Measurements from ENCODE around the gene CACNA2D3.

Gene CACNA2D3

DNA sequence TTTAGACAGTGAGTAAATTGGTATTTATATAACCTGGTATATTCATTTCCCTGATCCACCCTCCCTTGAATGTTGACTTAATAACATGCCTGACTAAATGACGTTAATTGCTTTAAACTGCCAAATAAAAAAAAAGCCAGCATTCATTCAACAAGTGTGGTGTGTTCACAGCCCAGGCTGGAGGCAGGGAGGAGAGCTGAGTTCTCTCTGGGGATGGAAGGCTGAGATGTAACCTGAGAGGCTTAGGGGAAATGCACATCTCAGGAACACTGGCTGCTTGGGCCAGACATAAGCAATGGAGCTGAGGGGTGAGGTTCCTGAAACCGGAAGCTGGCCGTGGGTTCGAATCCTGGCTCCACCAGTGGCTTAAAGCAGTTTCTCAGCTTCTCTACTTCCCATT is 17.3 kb downstream of the CACNA2D3 start:
- no peak overlapping the region for H3K27ac ChIP-seq
- TF ChIP-seq ZFX (IDR thresholded peaks at IDR 0.05; ENCODE audit: borderline replicate concordance), result no peak
- TF ChIP-seq, protein P1, sequence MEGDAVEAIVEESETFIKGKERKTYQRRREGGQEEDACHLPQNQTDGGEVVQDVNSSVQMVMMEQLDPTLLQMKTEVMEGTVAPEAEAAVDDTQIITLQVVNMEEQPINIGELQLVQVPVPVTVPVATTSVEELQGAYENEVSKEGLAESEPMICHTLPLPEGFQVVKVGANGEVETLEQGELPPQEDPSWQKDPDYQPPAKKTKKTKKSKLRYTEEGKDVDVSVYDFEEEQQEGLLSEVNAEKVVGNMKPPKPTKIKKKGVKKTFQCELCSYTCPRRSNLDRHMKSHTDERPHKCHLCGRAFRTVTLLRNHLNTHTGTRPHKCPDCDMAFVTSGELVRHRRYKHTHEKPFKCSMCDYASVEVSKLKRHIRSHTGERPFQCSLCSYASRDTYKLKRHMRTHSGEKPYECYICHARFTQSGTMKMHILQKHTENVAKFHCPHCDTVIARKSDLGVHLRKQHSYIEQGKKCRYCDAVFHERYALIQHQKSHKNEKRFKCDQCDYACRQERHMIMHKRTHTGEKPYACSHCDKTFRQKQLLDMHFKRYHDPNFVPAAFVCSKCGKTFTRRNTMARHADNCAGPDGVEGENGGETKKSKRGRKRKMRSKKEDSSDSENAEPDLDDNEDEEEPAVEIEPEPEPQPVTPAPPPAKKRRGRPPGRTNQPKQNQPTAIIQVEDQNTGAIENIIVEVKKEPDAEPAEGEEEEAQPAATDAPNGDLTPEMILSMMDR (IDR thresholded peaks at IDR 0.05), result no peak

DNA sequence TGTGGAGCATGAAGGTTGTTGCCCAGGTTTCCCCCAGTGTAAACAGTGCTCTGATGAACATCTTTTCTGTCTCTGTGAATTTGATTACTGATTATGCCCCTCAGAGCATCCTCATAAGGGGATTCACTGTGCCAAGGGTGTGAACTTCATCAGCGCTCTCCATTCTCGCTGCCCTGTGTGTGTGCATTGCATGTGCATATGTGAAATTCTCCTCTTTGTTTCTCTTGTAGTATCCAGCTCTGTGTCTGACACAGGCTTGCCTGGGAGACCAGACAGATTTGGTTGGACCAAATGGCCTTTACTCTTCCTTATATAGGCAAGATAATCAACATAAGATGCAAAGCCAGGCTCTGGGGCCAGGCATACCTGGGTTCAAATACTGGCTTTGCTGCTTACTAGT is 21.9 kb downstream of the CACNA2D3 start:
- H3K27ac ChIP-seq, result no peak overlapping the region
- no peak for TF ChIP-seq ZFX (IDR thresholded peaks at IDR 0.05; ENCODE audit: borderline replicate concordance)
- TF ChIP-seq, protein P1 (IDR thresholded peaks at IDR 0.05), result no peak

DNA sequence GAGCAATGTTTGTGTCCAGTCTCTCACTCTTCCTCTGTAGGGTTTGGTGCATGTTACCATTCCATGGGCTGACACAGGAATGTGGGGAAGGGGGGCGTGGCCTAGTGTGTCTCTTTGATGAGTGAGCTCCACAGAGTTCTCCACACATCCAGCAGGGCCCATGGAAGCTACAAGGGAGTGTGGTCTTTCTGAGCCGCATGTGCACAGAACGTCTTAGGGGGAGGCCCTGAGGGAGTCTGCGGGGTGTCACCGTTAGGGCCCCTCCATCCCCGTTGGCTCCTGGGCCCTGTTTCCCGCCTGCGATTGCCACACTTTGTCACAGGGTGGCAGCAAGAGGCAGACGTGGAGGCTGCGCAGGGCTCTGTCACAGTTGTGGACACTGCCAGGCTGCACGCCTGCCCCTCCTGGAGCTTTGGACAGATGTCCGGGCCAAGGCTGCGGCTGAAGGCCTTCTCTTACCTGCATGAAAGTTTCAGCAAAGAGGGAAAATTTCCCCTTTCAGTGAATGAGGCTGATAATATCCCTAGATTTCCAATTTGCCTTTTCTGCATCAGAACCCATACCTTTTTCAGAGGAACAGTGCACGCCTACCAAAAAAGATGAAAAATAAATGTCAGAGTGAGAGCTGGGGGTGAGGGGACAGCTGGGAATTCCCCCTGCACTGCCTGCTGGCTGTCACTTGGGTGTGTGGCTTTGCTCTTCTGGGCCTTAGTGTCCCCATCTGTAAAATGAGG is 24.3 kb downstream of the CACNA2D3 start:
- TF ChIP-seq, protein P1 (IDR thresholded peaks at IDR 0.05), result peak; percentile 78
- TF ChIP-seq ZFX (IDR thresholded peaks at IDR 0.05; ENCODE audit: borderline replicate concordance), result no peak
- H3K27ac ChIP-seq, result no peak overlapping the region

DNA sequence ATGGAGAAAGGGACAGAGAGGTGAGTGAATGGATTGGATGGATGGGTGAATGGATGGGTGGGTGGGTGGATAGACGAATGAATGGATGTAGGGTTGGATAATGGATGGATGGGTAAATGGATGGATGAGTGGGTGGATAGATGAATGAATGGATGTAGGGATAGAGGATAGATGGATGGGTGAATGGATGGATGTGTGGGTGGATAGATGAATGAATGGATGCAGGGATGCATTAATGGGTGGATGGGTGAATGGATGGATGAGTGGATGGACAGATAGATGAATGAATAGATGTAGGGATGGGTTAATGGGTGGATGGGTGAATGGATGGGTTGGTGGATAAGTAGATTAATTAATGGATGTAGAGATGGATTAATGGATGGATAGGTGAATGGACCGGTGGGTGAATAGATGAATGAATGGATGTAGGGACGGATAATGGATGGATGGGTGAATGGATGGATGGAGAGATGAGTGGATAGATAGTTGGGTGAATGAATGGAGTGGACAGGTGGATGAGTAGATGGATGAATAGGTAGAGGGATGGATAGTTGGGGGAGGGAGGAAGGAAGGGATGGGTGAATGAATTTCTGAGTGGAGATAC is 28.6 kb downstream of the CACNA2D3 start:
- H3K27ac ChIP-seq, result no peak overlapping the region
- TF ChIP-seq ZFX (IDR thresholded peaks at IDR 0.05; ENCODE audit: borderline replicate concordance), result no peak
- TF ChIP-seq, protein P1 (IDR thresholded peaks at IDR 0.05), result no peak

DNA sequence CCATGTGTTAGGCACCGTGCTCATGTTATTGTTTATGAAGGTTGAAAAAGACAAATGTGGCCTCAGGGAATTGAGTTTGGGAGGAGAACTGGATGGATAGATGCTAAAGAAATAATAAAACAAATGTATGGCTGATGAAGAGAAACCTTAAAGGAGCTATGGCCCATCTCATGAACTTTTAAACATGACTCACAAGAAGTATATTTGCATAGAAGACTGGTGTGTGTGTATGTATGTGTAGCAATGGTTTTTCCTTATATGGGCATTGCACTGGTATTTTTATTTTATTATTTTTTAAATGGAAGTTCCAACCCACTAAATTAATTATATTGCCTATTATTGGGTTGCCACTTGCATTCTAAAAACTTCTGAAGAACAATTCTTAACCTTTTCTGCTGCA is 31.1 kb downstream of the CACNA2D3 start:
- TF ChIP-seq ZFX (IDR thresholded peaks at IDR 0.05; ENCODE audit: borderline replicate concordance), result no peak
- TF ChIP-seq, protein P1 (IDR thresholded peaks at IDR 0.05), result no peak
- H3K27ac ChIP-seq, result no peak overlapping the region

DNA sequence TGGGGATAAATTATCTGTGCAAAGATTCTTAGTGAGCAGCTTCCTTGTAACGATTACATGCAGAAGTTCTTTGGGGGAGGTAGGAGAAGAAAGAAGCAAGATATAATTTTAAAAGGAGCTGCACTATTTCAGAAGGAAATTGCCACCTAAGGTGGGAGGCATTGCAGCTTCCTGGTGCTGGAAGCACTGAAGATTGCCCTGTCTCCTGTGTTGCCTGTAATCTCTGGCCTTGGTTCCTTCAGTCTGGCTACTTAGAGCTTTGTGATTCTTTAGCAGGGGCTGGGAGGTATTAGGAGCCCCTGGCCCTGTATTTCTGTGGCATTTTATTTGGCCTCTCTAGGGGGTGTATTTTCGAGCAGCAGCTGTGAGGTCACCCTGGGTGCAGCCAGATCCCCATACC is 35.5 kb downstream of the CACNA2D3 start:
- H3K27ac ChIP-seq, result no peak overlapping the region
- TF ChIP-seq, protein P1 (IDR thresholded peaks at IDR 0.05), result no peak
- no peak for TF ChIP-seq ZFX (IDR thresholded peaks at IDR 0.05; ENCODE audit: borderline replicate concordance)

DNA sequence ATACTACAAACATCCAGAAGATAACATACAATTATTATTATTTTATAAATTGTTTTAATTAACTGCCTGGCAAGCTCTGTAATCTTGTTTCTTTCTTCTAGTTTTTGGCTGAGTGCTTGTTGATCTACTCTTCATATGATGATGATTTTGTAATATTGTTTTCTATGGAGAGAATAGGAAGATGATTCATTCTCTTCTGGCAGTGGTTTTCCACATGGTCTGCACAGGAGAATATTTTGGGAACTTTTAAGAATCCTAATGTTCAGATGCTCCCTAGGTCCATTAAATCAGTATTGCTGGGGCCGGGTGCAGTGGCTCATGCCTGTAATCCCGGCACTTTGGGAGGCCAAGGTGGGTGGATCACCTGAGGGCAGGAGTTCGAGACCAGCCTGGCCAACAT is 37.6 kb downstream of the CACNA2D3 start:
- H3K27ac ChIP-seq, result no peak overlapping the region
- TF ChIP-seq, protein P1 (IDR thresholded peaks at IDR 0.05), result no peak
- no peak for TF ChIP-seq ZFX (IDR thresholded peaks at IDR 0.05; ENCODE audit: borderline replicate concordance)
